DMS79 (cell line): ENCODE measurements around the gene KIF15.
A peak's percentile ranks its signal among the peaks of the same experiment; 100 is the strongest.
"Not testable (repeated sequence)": the region's sequence is repeated elsewhere in the genome, so short reads cannot be mapped to it uniquely, and the experiment has no call there.

Experiments used
- DNase-seq: peaks from one replicate; lab custom pipeline; 2025; lab: John Stamatoyannopoulos, UW

Gene KIF15

DNA sequence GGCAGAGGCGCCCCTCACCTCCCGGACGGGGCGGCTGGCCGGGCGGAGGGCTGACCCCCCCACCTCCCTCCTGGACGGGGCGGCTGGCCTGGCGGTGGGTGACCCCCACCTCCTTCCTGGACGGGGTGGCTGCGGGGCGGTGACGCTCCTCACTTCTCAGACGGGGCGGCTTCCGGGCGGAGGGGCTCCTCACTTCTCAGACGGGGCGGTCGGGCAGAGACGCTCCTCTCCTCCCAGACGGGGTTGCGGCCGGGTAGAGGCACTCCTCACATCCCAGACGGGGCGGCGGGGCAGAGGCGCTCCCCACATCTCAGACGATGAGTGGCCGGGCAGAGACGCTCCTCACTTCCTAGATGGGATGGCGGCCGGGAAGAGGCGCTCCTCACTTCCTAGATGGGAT lies 59.6 kb downstream of the KIF15 start:
- not testable (repeated sequence) for DNase-seq

DNA sequence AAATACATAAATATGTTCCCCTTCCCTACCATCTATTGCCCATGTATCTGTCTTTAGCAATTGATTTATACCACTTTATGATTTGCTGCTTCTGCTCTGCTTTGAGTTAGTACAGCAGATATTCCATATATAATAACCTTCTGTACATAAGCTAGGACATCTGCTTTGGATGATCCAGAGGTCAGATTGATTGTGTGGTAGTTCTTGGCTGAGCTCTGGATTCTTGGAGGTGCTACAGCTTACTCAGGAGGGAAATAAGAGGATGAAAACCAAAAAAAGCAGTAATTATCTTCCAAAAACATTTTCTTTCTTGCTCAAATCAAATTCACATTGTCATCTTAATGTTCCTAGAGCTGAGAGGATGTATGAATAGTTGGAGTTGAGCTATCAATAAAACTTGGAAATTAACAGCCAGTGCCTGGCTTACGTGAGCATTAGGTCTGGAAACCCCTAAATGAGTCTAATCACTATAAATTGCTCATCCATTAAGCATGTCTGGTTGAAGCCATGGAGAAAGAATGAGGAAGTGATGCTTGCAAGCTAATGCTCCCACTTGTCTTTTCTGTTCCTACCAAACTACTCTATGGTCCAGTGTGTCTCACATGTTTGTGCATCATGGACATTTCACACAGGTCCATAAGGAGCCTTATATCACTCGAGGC lies 63.8 kb downstream of the KIF15 start:
- DNase-seq: no peak

DNA sequence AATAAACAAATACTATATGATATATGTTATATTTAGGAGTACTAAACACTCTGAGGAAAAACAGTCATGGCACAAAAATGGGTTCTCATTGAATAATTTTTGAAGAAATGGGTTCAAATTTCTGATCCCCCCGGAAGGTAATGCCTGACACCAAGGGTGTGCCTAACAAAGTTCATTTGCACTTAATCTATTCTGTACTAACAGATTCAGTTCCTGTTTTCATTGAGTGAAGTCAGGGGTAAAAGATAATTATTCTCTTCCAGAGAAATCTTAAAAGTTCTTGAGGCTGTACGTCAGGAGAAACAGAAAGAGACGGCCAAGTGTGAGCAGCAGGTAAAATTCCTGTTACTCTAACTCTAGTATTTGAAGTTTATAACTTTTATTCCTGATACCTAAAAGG lies 65.6 kb downstream of the KIF15 start:
- DNase-seq: no peak

DNA sequence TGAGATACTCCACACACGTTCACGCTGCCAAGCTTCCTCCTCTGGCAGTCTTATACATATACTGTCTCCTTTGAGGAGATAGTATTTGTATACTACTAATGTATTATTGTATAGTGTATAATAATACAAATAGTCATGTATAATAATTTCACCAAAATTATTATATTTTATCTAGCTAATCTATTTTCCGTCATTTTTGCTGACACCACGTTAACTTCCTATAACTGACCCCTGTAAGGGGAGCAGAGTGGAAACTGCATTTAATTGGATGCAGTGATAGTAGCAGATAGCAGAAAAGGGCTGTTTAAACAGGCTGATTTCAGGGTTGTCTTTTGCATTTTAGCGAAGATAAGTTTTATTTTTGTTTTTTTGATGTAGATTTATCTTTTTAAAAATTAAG lies 69.6 kb downstream of the KIF15 start:
- no peak for DNase-seq

DNA sequence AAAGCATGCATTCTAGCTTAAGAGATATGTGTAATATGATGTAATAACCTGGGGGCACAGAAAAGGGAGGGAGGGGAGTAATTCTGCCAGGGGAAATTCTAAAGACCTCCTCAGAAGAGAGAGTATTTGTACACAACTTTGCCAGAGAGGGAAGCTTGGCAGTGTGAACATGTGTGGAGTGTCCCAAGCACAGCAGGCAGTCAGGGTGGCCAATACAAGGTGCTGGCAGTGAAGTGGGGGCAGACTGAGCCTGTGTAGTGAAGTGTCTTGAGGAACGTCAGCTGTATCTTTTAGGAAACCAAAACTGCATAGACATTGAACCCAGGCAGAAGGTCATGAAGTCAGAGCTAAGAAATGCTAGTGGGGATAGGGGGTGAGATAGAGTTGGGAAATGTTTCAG lies 70.4 kb downstream of the KIF15 start:
- DNase-seq: no peak

DNA sequence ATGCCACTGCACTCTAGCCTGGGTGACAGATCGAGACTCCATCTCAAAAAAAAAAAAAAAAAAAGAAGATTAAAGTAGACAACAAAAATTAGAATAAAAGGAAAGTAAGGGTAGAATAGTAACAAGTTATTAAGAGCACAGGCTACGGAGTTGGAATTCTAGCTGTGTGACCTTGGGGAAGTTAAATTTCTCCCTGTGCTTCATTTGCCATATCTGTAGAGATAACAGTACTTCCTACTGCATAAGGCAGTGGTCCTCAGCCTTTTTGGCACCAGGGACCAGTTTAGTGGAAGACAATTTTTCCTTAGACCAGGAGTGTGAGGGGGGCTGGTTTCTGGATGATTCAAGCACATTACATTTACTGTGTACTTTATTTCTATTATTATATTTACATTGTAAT lies 71.4 kb downstream of the KIF15 start:
- no peak for DNase-seq

DNA sequence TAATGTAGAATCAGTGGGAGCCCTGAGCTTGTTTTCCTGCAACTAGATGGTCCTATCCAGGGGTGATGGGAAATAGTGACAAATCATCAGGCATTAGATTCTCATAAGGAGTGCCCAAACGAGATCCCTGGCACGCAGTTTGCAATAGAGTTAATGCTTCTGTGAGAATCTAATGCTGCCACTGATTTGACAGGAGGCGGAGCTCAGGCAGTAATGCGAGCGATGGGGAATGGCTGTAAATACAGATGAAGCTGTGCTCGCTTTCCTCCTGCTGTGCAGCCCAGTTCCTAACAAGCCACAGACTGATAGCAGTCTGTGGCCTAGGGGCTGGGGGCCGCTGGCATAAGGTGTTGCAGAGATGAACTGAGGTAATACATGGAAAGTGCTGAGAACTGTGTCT lies 71.8 kb downstream of the KIF15 start:
- DNase-seq: no peak

DNA sequence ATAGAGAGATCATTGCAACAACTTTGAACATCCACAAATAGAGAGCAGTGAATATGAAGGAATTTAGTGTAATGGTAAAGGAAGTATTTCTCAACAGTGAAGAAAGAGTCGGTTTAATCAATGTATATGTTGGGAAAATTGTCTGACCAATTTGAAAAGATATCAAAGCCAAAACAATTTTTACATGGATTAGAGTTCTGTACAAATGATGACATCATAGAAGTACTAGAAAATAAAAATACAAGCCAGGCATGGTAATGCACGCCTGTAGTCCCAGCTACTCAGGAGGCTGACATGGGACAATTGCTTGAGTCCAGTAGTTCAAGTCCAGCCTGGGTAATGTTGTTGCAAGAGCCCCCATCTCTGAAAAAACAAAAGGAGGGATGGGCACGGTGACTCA lies 74.1 kb downstream of the KIF15 start:
- DNase-seq: no peak

DNA sequence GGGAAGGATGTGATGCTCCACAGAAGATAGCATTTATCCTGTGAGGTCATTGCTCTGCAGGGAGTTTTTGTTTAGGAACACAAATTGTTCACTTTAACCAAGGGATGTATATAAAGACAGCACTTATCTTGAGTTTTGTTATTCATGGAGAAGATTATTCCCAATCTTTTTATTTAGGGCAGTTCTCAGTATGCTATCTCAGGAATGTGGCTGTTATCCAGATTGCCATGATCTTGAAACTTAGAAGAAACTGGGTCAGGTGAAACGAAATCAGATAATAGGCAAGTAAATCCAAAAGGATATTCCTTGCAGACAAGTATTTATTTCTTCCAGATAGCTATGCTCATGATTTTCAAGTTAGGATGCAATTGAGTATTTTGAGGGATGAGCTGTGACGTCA lies 80.8 kb downstream of the KIF15 start:
- DNase-seq: no peak

DNA sequence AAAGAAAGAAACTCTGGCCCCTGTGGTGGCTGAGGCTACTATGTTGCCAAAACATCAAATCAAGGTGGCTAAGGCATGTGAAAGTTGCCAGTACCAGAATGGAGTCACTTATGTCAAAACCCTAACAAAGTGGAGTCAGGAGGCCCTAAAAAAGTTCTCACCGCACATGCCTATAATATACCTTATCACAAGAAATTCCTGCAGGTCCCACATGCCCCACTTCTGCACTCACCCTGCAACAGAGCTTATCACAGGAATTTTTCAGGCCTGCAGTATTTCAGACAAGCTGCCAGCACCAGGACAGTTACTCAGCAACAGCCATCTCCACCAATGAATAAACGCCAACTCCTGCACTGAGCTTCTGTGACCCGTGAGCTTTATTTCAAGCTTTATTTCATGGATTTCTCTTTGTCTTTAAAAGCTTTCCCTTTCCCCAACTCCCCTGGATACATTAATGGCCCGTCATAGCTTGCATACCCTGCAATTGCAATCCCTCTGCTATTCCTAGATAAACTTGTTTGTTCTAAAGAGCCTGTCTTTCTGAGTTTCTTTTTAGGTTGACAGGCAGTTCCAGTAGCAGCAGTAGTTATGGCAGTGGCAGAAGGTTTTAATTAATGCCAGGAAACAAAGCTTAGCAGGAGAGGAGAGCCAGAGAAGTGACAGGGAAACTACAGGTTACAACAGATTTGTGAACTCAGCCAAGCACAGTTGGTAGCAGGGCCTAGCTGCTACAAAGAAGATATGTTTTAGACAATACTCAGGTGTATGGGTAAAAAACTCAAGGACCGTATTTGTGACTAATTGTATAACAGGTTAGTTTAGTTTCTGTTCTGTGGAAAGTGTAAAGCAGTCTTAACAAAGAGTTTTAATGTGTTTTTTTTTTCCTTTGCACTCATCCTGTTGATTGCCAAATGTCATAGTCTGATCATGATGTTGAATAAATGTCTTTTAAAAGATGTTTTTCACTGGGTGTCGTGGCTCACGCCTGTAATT lies 84.2 kb downstream of the KIF15 start:
- DNase-seq: no peak

DNA sequence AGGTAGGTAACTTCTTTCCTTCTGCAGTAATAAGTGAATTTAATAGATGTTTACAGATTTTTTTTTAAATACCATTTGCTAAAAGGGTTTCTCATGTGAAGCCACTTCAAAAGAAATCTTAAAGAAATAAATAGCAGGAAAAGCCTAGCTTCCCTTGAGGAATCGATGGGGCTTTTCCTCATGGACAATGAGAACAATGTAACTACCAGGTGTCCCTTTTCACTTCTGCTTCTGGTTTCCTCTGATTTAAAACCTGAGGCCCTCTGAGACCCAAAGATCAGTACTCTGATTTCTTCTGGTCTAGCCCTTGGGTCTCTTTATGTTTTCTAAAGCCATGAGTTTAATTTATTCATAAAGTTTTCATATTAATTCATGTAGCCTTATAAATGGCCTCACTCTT lies 87.0 kb downstream of the KIF15 start:
- DNase-seq: no peak

DNA sequence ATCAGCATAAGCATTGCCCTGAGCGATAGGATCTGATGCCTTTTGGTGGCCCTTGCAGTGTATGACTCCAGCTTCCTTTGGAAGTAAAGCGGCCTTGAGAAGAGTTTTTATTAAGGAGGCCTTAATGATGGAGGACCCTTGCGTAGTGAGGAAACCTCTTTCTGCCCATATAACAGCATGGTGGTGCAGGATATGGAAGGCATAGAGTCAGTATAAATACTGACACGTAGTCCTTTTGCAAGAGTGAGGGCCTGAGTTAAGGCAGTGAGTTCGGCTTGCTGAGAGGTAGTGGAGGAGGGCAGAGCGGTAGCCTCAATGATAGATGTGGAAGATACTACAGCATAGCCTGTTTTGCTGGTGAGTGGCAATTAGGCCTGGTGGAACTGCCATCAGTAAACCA lies 95.1 kb downstream of the KIF15 start:
- not testable (repeated sequence) for DNase-seq

DNA sequence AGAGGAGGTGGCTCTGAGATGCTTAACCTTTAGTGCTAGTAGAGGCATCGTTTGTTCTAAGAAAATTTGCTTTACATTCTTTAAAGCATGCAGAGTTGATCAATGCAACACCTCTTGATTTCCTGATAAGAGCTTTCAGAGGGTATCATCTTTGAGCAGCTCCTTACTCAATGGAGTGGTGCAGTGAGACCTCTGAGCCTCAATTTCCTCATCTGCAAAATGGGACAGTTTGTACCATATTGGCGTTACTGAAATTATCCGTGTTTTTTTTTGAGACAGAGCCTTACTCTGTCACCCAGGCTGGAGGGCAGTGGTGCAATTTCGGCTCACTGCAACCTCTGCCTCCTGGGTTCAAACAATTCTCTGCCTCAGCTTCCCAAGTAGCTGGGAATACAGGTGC lies 98.5 kb downstream of the KIF15 start:
- DNase-seq: no peak

DNA sequence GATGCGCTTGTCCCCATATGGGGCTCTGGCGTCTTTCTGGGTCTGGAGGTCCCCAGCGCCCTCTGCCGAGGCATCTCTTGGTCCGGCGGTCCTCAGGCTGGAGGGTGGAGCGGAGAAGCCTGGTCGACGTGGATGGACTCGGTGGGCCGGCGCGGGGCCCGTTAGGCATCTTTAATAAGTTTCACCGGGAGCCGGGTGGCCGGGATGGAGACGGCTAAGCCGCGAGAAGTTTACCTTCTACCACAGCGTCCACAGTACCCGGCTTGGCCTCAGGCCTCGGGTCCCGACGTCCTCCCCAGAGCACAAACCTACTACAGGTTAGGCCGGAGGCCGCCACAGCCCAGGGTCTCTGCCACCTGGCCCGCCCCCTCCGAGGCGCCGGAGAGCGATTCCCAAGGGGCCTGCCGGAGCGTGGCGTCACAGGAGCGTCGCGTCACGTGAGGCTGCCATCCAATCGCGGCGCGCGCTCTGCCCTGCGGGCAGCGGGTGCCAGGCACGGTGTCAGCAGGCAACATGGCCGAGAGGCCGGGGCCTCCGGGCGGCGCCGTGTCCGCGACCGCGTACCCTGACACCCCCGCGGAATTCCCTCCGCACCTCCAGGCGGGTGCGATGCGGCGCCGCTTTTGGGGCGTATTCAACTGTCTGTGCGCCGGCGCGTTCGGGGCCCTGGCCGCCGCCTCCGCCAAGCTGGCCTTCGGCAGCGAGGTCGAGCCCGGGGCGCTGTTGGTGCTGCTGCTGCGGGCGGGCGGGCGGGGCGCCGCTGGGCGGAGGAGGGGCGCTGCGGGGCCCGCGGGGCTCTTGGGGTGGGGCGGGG lies 100.0 kb downstream of the KIF15 start, which contains the start of gene TMEM42:
Gene TMEM42, plus strand, starts transcription at position 501 of the 814 bp plus-strand sequence. Its CDS starts 13 bp downstream, at position 514.
- DNase-seq: peak; percentile 56

DNA sequence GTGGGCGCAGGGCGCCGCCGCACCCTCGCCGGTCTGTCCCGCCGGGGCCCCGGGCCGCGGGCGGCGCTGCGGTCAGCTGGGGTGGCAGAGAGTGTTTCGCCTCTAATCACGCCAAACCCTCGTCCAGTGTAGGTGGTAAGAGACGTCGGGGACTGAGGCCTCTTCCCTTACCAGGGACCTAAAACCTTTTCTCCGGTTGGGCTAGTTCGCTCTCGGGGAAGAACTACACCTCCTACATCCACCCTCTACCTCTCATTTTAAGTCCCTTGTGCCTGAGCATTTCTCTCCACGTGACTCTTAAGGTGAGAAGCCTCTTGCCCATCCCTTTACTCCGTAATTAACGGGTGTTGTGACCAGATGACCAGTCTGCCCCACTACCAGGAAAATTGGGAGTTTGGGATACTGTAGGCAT lies 100.6 kb downstream of the KIF15 start:
- no peak for DNase-seq

DNA sequence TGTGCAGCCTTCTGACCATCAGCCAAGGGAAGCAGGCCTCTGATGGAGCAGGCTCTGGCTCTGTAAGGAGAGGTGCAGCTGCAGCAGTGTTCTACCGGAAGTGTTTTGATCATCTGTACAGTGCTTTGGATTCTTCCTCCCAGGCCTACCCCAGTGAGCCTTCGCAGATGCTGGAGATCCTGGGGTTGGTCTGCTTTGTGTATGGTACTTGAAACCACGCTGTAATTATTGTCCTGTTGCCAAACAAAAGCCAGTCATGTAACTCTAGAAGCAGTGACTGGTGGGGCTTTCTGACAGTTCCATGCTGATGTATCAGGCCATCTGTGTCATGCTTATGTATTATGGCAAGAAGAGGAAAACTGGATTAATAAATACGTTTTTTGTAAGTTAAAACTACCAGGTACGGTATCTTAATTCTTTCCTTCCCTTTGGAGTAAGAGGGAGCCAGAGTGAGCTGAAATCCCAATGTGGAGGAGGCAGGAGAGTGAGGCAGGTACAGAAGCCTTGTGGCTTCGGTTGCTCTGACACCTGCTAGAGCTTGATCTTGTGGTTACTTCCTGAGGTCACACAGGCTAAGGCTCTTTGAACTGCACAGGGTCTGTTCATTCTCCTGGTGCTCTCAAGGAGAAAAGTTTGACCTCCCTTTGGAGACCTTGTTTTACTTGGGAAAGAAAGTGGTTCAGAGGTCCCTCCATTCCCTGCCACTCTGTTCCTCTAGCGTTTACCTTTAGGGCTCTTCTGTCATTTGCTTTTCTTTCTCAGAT lies 103.9 kb downstream of the KIF15 start:
- DNase-seq: no peak

DNA sequence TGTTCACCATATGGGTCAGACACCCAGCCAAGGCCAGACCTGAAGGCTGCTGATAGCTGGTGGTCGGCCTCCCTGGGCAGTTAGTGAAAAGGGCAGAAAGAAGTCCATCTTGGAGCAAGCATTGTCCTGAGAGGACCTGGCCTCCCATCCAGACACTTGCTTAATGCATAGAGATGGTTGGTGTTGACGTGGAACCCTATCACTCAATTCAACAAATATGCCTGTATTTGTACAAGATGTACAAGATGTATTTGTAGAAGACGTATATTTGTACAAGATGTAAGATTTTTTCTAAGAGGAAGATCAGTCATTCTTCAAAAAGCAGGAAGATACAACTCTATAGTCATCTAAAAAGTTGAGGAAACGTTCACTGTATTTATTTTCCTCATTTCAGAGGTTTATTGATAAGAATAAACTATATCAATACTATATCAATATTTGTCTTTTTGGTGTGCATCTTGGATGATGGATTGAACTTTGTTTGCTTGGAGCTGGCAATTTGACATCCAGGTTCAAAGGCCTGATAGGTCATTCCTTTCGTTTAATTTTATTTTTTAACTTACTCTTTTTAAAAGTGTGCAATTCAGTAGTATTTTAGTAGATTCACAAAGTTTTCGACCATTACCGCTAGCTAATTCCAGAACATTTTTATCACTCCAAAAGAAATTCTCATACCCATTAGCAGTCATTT lies 106.0 kb downstream of the KIF15 start:
- DNase-seq: no peak

DNA sequence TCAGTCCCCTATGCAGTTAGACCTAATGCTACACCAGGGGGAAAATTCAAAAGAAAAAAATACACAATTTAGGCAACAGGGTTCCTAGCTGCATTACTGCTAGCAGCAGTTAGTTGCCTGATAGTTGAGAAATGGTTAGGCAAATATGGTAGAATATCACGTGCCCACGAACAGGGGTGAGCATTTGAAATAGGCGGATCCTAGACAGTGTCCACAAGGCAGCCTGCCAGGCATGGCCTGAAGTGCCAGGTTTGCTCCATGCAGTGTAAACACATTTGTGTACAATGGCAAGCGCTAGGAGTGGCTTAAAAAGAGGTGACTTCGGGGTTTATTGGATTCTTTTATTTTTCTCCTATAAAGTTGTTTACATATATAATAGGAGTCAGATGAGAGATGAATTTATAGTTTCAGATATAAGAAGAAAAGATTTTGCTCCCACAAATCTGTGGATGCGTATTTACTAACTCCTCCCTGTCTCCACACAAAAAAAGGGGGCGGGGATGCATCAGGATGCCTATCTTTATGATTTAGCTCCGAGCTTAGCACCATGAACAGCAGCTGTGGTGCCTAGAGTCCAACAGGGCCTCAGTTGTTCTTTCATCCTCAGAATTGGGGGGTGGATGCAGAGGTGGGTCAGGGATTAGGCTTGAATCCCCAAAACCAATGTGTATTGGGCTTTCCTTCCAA lies 108.9 kb downstream of the KIF15 start:
- DNase-seq: no peak

DNA sequence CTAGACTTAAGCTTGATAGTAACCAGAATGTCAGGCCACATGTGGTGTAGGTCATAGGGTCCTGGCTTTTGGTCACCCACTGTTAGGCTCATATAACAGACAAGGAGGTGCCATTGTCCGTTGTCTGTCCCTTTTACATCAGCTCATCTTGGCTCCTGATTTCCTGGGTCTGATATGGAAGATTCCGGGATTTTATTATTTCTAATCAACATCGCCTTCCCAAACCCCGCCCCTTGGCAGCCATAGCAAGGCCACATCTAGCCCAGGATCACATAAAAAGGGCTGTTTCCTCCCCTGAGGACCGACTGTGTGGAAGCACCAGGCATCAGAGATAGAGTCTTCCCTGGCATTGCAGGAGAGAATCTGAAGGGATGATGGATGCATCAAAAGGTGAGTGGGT lies 112.7 kb downstream of the KIF15 start, which contains the start of gene TGM4:
Gene TGM4, plus strand, starts transcription at position 301 of the 400 bp plus-strand sequence. Its CDS starts 71 bp downstream, at position 372.
- no peak for DNase-seq

DNA sequence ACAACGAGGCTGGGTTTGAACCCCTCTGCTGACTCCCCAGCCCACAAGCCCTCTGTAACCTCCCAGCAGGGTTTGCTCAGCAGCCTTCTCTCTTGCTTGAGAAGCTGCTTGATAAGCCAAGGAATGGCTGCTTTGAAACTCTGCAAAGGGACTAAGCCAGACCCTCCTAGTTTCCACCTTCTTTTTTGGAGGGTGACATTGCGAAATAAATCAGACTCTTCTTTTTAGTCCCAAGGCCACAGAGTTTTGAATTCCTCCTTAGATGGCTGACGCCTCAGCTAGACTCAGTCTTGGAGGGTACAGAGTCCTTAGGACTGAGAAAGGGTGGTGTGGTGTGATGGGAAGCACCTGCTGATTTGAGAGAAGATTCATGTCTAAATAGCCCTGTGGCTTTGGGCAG lies 114.0 kb downstream of the KIF15 start:
- no peak for DNase-seq
